Measurements from ENCODE around the gene C3orf52. TPM values are rescaled to one million over a fixed set of nuclear protein-coding genes. Genes with fewer than 3 reads are reported as not detected.
A peak's percentile ranks its signal among the peaks of the same experiment; 100 is the strongest.

C3orf52 gene
- total RNA-seq, 1 experiment from 2014 or later, result 0.52 TPM

DNA sequence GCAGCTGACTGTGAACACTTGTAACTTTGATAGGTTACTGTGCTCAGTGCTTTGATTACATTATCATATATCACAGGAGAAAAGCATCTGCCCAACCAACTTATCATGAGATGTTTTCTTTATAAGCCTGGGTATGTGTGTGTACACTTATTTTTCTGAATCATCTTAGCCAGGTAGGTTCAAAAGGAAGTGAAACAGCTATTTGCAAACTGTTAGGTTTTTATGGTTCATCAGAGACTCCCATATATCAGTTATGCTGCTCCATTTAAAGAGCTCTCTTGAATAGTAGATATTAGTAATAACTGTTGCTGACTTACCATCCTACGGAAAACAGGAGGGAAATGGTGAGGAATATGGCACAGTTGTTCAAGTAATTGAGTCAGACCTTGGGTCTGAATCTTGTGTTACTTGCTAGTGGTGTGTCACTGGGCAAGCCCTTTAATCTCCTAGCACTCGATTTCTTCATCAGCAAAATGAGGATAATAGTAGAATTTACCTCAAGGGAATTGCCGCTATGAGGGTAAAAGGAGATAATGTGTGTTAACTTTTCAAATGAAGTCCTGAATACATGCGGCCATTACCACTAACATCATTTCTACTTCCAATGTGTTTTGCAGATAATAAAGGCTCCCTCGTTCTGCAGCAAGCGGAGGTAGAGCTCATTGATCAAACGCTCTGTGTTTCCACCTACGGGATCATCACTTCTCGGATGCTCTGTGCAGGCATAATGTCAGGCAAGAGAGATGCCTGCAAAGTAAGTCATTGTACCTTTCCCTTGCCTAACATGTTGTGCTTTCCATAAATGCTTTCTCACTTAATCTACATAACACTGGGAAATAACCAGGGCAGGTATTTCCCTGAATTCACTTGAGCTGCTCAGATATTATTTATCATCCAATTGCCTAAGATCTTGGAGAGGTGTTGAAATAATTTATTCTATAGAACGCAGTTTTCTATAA lies 7.8 kb upstream of the C3orf52 start:
- Histone ChIP-seq H4K20me1 (ENCODE audit: insufficient read depth, low read depth, low read length) (no peaks in the 10 kb centered on the region), H3K36me3 (ENCODE audit: insufficient read depth, low read length) (no peaks in the 10 kb centered on the region), H3K9ac (ENCODE audit: low read length) (no peak overlapping the region), H3K4me1 (ENCODE audit: low read length) (peaks cover 3% of the 10 kb centered on the region; the same call in 1 of the 2 replicates), H3K27ac (ENCODE audit: low read length) (no peak overlapping the region), H3K9me2 (replicated peaks; ENCODE audit: insufficient read depth, low read length) (no peaks in the 10 kb centered on the region), H3K79me2 (ENCODE audit: low read length) (no peaks in the 10 kb centered on the region), H3K4me2 (ENCODE audit: low read depth, low read length, poor library complexity, severe bottlenecking) (no peak overlapping the region), H3K27me3 (ENCODE audit: low read length) (no peaks in the 10 kb centered on the region), H2AFZ (ENCODE audit: low read length) (no peak overlapping the region), H3K9me3 (ENCODE audit: low read length) (no peaks in the 10 kb centered on the region), H3K4me3 (ENCODE audit: low read length) (no peak overlapping the region)
- no peak for DNase-seq

DNA sequence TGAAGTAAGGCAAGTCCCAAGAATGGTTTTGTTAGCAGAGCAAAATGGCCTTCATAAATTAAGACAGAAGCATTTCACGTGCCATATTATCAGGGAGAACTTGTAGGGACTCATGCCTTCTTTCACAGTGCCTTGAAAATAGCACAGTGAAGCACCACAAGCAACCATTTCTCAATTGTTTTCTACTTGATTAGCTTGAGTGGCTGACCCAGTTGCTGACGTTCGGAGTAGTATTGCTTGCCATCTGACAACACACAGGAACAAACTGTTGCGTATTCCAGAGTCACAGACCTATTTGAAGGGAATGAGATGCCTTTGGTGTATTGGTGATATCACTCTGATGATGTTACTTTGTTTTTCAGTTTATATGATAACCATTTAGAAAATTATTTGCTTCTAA lies 3.0 kb upstream of the C3orf52 start:
- no peak overlapping the region for H3K27ac ChIP-seq (ENCODE audit: low read length)
- no peaks in the 10 kb centered on the region for H4K20me1 ChIP-seq (ENCODE audit: insufficient read depth, low read depth, low read length)
- H3K4me3 ChIP-seq (ENCODE audit: low read length), result no peak overlapping the region
- no peaks in the 10 kb centered on the region for H3K9me3 ChIP-seq (ENCODE audit: low read length)
- no peak overlapping the region for H2AFZ ChIP-seq (ENCODE audit: low read length)
- no peaks in the 10 kb centered on the region for H3K36me3 ChIP-seq (ENCODE audit: insufficient read depth, low read length)
- no peaks in the 10 kb centered on the region for H3K9me2 ChIP-seq (replicated peaks; ENCODE audit: insufficient read depth, low read length)
- no peak overlapping the region for H3K9ac ChIP-seq (ENCODE audit: low read length)
- no peak for DNase-seq
- no peaks in the 10 kb centered on the region for H3K27me3 ChIP-seq (ENCODE audit: low read length)
- no peaks in the 10 kb centered on the region for H3K79me2 ChIP-seq (ENCODE audit: low read length)
- peaks cover 15% of the 10 kb centered on the region for H3K4me1 ChIP-seq (ENCODE audit: low read length)
- H3K4me2 ChIP-seq (ENCODE audit: low read depth, low read length, poor library complexity, severe bottlenecking), result no peak overlapping the region

DNA sequence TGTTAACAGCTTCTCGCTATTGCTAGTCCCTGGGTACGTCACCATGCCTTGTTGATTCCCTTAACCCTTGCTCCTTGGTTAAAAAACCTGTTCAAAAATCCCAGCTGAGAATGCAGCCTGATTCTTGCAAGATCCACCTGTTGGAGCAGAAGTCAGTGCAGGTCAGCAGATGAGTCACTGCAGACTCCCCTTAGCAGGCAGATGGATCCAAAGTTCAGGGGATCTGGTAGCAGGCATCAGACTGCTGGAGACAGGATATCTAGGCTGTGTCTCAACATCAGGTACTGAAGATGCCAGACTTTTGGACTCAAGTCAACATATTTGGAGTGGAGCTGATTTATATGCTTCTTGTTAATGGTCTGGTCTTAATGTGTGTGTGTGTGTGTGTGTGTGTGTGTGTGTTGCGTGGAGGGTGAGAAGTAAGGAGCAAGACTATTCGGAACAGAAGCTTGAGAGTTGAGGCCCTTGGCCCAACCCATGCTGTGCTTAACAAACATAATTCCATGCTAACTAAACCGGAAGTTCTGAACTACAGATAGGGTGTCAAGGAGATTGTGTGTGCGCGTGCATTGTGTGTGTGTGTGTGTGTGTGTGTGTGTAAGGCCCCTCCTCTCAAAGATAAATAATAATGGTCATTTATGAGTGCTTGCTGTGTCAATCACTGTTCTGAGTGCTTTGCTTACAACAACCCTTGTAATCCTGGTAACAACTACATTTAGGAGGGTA lies 1.0 kb upstream of the C3orf52 start:
- peaks cover 13% of the 10 kb centered on the region for H3K4me1 ChIP-seq (ENCODE audit: low read length)
- no peak overlapping the region for H3K27ac ChIP-seq (ENCODE audit: low read length)
- H3K79me2 ChIP-seq (ENCODE audit: low read length), result no peaks in the 10 kb centered on the region
- H3K4me2 ChIP-seq (ENCODE audit: low read depth, low read length, poor library complexity, severe bottlenecking), result no peak overlapping the region
- H2AFZ ChIP-seq (ENCODE audit: low read length), result no peak overlapping the region
- no peaks in the 10 kb centered on the region for H4K20me1 ChIP-seq (ENCODE audit: insufficient read depth, low read depth, low read length)
- H3K9ac ChIP-seq (ENCODE audit: low read length), result no peak overlapping the region
- H3K4me3 ChIP-seq (ENCODE audit: low read length), result no peak overlapping the region
- no peaks in the 10 kb centered on the region for H3K27me3 ChIP-seq (ENCODE audit: low read length)
- DNase-seq, result no peak
- no peaks in the 10 kb centered on the region for H3K9me3 ChIP-seq (ENCODE audit: low read length)
- no peaks in the 10 kb centered on the region for H3K9me2 ChIP-seq (replicated peaks; ENCODE audit: insufficient read depth, low read length)
- no peaks in the 10 kb centered on the region for H3K36me3 ChIP-seq (ENCODE audit: insufficient read depth, low read length)

DNA sequence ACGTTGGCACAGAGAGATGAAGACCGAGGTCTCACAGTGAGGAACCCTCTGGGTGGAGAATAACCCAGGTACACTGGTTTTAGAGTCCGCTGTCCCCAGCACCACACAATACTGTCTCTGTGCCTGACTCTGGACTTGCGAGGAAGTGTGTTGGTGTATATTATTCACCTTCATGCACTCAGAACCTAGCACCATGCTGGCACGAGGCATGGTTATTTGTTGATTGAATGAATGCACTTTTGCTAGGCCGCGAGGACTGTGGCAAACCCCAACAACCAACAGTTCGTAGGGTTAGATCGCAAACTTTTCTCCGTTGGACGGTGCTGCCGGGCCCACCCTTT lies 484 bp upstream of the C3orf52 start:
- H3K79me2 ChIP-seq (ENCODE audit: low read length), result no peaks in the 10 kb centered on the region
- no peaks in the 10 kb centered on the region for H3K9me3 ChIP-seq (ENCODE audit: low read length)
- no peak for DNase-seq
- H2AFZ ChIP-seq (ENCODE audit: low read length), result 0 out of 2 replicates have a peak overlapping the region, but pooled peaks have one; percentile 40
- H3K4me1 ChIP-seq (ENCODE audit: low read length), result peaks cover 16% of the 10 kb centered on the region
- H3K9me2 ChIP-seq (replicated peaks; ENCODE audit: insufficient read depth, low read length), result no peaks in the 10 kb centered on the region
- no peak overlapping the region for H3K27ac ChIP-seq (ENCODE audit: low read length)
- no peak overlapping the region for H3K9ac ChIP-seq (ENCODE audit: low read length)
- H3K36me3 ChIP-seq (ENCODE audit: insufficient read depth, low read length), result no peaks in the 10 kb centered on the region
- peak overlapping the region; percentile 65 for H3K4me2 ChIP-seq (ENCODE audit: low read depth, low read length, poor library complexity, severe bottlenecking)
- H3K27me3 ChIP-seq (ENCODE audit: low read length), result no peaks in the 10 kb centered on the region
- H4K20me1 ChIP-seq (ENCODE audit: insufficient read depth, low read depth, low read length), result no peaks in the 10 kb centered on the region
- peak overlapping the region; percentile 58; the same call in 1 of the 2 replicates for H3K4me3 ChIP-seq (ENCODE audit: low read length)

DNA sequence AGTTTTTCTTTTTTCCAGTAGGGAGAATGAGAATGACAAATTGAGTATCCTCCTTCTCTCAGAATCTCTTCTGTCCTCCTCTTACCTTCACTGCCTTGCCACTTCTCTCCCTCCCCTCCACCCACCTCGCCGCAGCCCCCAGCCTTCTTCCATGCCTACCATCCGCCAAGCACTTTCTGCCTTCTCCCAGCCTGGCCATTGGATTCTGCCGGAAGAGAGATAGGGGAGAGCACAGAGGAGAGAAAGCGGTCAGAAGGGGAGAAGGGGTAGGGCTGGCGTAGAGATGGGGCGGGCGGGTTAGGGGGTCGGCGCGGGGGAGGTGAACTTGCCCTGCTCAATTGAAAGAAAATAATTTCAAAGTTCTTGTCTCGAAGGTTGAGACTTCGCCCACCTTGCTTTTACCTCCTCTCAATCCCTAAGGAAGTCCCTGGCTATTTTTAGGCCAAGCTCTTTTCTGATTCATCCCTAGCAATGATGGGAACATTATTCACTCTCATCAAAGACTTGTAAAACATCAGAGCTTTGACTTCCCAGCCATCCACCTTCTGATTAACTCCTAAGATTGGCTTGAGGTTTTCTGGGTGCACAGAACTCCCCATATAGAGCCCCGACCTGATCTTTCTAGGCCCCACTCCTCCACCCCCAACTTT lies 811 bp downstream of the C3orf52 start:
- H3K9me3 ChIP-seq (ENCODE audit: low read length), result no peaks in the 10 kb centered on the region
- no peaks in the 10 kb centered on the region for H3K9me2 ChIP-seq (replicated peaks; ENCODE audit: insufficient read depth, low read length)
- no peaks in the 10 kb centered on the region for H3K79me2 ChIP-seq (ENCODE audit: low read length)
- H3K27me3 ChIP-seq (ENCODE audit: low read length), result no peaks in the 10 kb centered on the region
- H4K20me1 ChIP-seq (ENCODE audit: insufficient read depth, low read depth, low read length), result no peaks in the 10 kb centered on the region
- no peak overlapping the region for H3K27ac ChIP-seq (ENCODE audit: low read length)
- no peaks in the 10 kb centered on the region for H3K36me3 ChIP-seq (ENCODE audit: insufficient read depth, low read length)
- peak overlapping the region; percentile 58 for H3K4me3 ChIP-seq (ENCODE audit: low read length)
- no peak for DNase-seq
- peaks cover 19% of the 10 kb centered on the region for H3K4me1 ChIP-seq (ENCODE audit: low read length)
- H3K4me2 ChIP-seq (ENCODE audit: low read depth, low read length, poor library complexity, severe bottlenecking), result peak overlapping the region; percentile 65
- no peak overlapping the region for H3K9ac ChIP-seq (ENCODE audit: low read length)
- H2AFZ ChIP-seq (ENCODE audit: low read length), result no peak overlapping the region; the same call in 1 of the 2 replicates

DNA sequence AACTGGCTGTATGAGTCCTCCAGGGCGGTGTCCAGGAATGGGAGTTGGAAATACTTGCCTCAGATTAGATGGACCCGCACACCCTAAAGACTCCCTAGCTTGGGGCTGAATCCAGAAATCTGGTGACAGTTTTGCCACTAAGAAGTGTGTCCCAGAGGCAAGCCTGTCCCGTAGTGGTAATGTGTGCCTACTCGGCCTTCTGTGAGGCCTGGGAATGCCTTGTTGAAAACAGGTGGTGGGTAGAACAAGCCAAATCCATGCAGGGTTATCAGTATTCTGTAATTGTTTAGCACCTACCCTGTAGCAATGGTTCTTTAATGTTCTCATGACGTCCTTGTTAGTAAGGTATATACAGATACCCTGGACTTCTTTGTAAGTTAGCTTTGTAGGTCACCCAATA lies 1.6 kb downstream of the C3orf52 start:
- no peak overlapping the region for H3K4me3 ChIP-seq (ENCODE audit: low read length)
- H3K4me2 ChIP-seq (ENCODE audit: low read depth, low read length, poor library complexity, severe bottlenecking), result no peak overlapping the region

DNA sequence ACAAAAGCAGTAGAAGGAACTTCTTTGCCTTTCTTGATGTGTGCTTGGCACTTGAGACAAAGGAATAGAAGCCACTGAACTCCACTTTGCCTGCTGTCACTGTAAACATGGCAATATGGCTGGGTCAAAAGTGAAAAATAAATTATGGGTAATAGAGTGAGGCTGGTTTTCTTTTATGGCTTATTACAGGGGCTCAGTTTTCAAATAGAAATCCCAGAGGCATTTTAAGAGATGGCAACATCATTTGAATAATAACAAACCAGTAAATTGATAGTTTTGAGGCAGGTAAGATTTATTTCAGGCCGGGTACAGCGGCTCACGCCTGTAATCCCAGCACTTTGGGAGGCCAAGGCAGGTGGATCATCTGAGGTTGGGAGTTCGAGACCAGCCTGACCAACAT lies 2.8 kb downstream of the C3orf52 start:
- Histone ChIP-seq H3K36me3 (ENCODE audit: insufficient read depth, low read length) (no peaks in the 10 kb centered on the region), H3K4me2 (ENCODE audit: low read depth, low read length, poor library complexity, severe bottlenecking) (no peak overlapping the region), H4K20me1 (ENCODE audit: insufficient read depth, low read depth, low read length) (no peaks in the 10 kb centered on the region), H3K9me3 (ENCODE audit: low read length) (no peaks in the 10 kb centered on the region), H3K9ac (ENCODE audit: low read length) (no peak overlapping the region), H3K4me1 (ENCODE audit: low read length) (peaks cover 17% of the 10 kb centered on the region), H3K9me2 (replicated peaks; ENCODE audit: insufficient read depth, low read length) (no peaks in the 10 kb centered on the region), H2AFZ (ENCODE audit: low read length) (no peak overlapping the region), H3K27ac (ENCODE audit: low read length) (no peak overlapping the region), H3K4me3 (ENCODE audit: low read length) (no peak overlapping the region), H3K27me3 (ENCODE audit: low read length) (no peaks in the 10 kb centered on the region), H3K79me2 (ENCODE audit: low read length) (no peaks in the 10 kb centered on the region)
- no peak for DNase-seq

More for the DNA sequence above, 1.6 kb downstream of the C3orf52 start:
- Histone ChIP-seq H2AFZ (ENCODE audit: low read length) (no peak overlapping the region), H4K20me1 (ENCODE audit: insufficient read depth, low read depth, low read length) (no peaks in the 10 kb centered on the region), H3K27me3 (ENCODE audit: low read length) (no peaks in the 10 kb centered on the region), H3K9me3 (ENCODE audit: low read length) (no peaks in the 10 kb centered on the region), H3K36me3 (ENCODE audit: insufficient read depth, low read length) (no peaks in the 10 kb centered on the region), H3K27ac (ENCODE audit: low read length) (no peak overlapping the region), H3K4me1 (ENCODE audit: low read length) (peaks cover 19% of the 10 kb centered on the region), H3K79me2 (ENCODE audit: low read length) (no peaks in the 10 kb centered on the region), H3K9ac (ENCODE audit: low read length) (no peak overlapping the region), H3K9me2 (replicated peaks; ENCODE audit: insufficient read depth, low read length) (no peaks in the 10 kb centered on the region)
- DNase-seq, result no peak

Data from Karpas-422 (cell line).